H9 (cell line): ENCODE results near the gene ANKDD1B. TPM values are rescaled to one million over a fixed set of nuclear protein-coding genes. Genes with fewer than 3 reads are reported as not detected.

Experiments
- DNase-seq: peaks from one replicate; pipeline ENCODE4 v3.0.0-alpha.2; 2017
- H2AFZ ChIP-seq: one replicate; pipeline ENCODE4 v1.6.1; 2013; ENCODE audit warnings: mild to moderate bottlenecking, low read length, control low read depth, moderate library complexity
- H2AK5ac ChIP-seq: 2 replicates; pipeline ENCODE4 v1.6.1; 2013; ENCODE audit warnings: low read length, control low read depth, mixed read lengths; ENCODE audit not compliant: insufficient read length
- H2BK120ac ChIP-seq: one replicate; pipeline ENCODE4 v1.6.1; 2013; ENCODE audit warnings: low read depth, mild to moderate bottlenecking, low read length, control low read depth, inconsistent platforms; ENCODE audit not compliant: poor library complexity, severe bottlenecking
- H2BK12ac ChIP-seq: 2 replicates; pipeline ENCODE4 v1.6.1; 2013; ENCODE audit warnings: low read length, control low read depth, mixed read lengths, low read depth; ENCODE audit not compliant: insufficient read length
- H2BK15ac ChIP-seq: 2 replicates; pipeline ENCODE4 v1.6.1; 2013; ENCODE audit warnings: low read depth, low read length, control low read depth
- H2BK20ac ChIP-seq: one replicate; pipeline ENCODE4 v1.6.1; 2013; ENCODE audit warnings: low read depth, mild to moderate bottlenecking, low read length, control low read depth, inconsistent platforms; ENCODE audit not compliant: poor library complexity, severe bottlenecking
- H2BK5ac ChIP-seq: 2 replicates; pipeline ENCODE4 v1.6.1; 2013; ENCODE audit warnings: low read length, control low read depth, mixed read lengths; ENCODE audit not compliant: insufficient read length
- H3K14ac ChIP-seq: 2 replicates; pipeline ENCODE4 v1.6.1; 2013; ENCODE audit warnings: low read length, control low read depth; ENCODE audit not compliant: insufficient read depth
- H3K18ac ChIP-seq: 2 replicates; pipeline ENCODE4 v1.6.1; 2013; ENCODE audit warnings: low read depth, mild to moderate bottlenecking, mixed read lengths, low read length, control low read depth; ENCODE audit not compliant: insufficient read length
- H3K23ac ChIP-seq: 2 replicates; pipeline ENCODE4 v1.6.1; 2013; ENCODE audit warnings: low read length, control low read depth, mixed read lengths, low read depth; ENCODE audit not compliant: insufficient read length
- H3K23me2 ChIP-seq: 2 replicates; pipeline ENCODE4 v1.6.1; 2013; ENCODE audit warnings: low read depth, mild to moderate bottlenecking, mixed read lengths, low read length, control low read depth; ENCODE audit not compliant: insufficient read length, poor library complexity, severe bottlenecking
- H3K27ac ChIP-seq: 2 replicates; pipeline ENCODE4 v1.5.1; 2013; ENCODE audit warnings: low read length, control low read depth, mixed read lengths, low read depth; ENCODE audit not compliant: insufficient read length
- H3K27me3 ChIP-seq: 2 replicates; pipeline ENCODE4 v1.6.1; 2013; ENCODE audit warnings: low read length, control low read depth, inconsistent platforms; ENCODE audit not compliant: insufficient read depth
- H3K4ac ChIP-seq: 2 replicates; pipeline ENCODE4 v1.6.1; 2013; ENCODE audit warnings: low read depth, mild to moderate bottlenecking, control low read depth, inconsistent platforms, low read length, moderate library complexity
- H3K4me1 ChIP-seq: 2 replicates; pipeline ENCODE4 v1.6.1; 2013; ENCODE audit warnings: low read length, control low read depth, inconsistent platforms; ENCODE audit not compliant: insufficient read depth
- H3K4me2 ChIP-seq: 2 replicates; pipeline ENCODE4 v1.6.1; 2013; ENCODE audit warnings: low read length, control low read depth, mixed read lengths; ENCODE audit not compliant: insufficient read length, insufficient read depth
- H3K56ac ChIP-seq: 2 replicates; pipeline ENCODE4 v1.6.1; 2013; ENCODE audit warnings: low read depth, mild to moderate bottlenecking, mixed read lengths, low read length, control low read depth; ENCODE audit not compliant: insufficient read length
- H3K79me1 ChIP-seq: 2 replicates; pipeline ENCODE4 v1.6.1; 2013; ENCODE audit warnings: low read depth, mild to moderate bottlenecking, moderate library complexity, low read length, control low read depth, inconsistent platforms; ENCODE audit not compliant: insufficient read depth, poor library complexity, severe bottlenecking
- H3K79me2 ChIP-seq: 2 replicates; pipeline ENCODE4 v1.6.1; 2013; ENCODE audit warnings: low read length, control low read depth, inconsistent platforms; ENCODE audit not compliant: insufficient read depth
- H3K9ac ChIP-seq: 2 replicates; pipeline ENCODE4 v1.6.1; 2013; ENCODE audit warnings: low read length, control low read depth, mixed read lengths; ENCODE audit not compliant: insufficient read length; ENCODE audit errors: extremely low read depth
- H3K9me3 ChIP-seq: one replicate; pipeline ENCODE4 v1.6.1; 2013; ENCODE audit warnings: low read depth, low read length, inconsistent platforms; ENCODE audit not compliant: control insufficient read depth
- H3T11ph ChIP-seq: one replicate; pipeline ENCODE4 v1.6.1; 2013; ENCODE audit warnings: mild to moderate bottlenecking, low read length, control low read depth, inconsistent platforms
- H4K20me1 ChIP-seq: one replicate; pipeline ENCODE4 v1.6.1; 2013; ENCODE audit not compliant: control insufficient read depth, insufficient read length, insufficient read depth
- H4K5ac ChIP-seq: 2 replicates; pipeline ENCODE4 v1.6.1; 2013; ENCODE audit warnings: low read depth, mild to moderate bottlenecking, mixed read lengths, low read length, control low read depth; ENCODE audit not compliant: insufficient read length
- H4K8ac ChIP-seq: replicated peaks from 2 replicates; pipeline ENCODE4 v1.6.1; 2013; ENCODE audit warnings: low read length, control low read depth, mixed read lengths, low read depth; ENCODE audit not compliant: insufficient read length
- H4K91ac ChIP-seq: 2 replicates; pipeline ENCODE4 v1.6.1; 2013; ENCODE audit warnings: low read depth, mild to moderate bottlenecking, moderate library complexity, mixed read lengths, low read length, control low read depth; ENCODE audit not compliant: insufficient read length
- H3K27ac Mint-ChIP-seq, 3 experiments: 2 replicates in 2 of 3; 3 replicates in 1 of 3; pipeline ENCODE4 v1.8.0; 2020 to 2021; ENCODE audit warnings: mixed read lengths in 3 of 3, mild to moderate bottlenecking in 1 of 3, moderate library complexity in 1 of 3
- H3K27me3 Mint-ChIP-seq: 2 replicates; pipeline ENCODE4 v1.8.0; 2021; ENCODE audit warnings: low read depth, mild to moderate bottlenecking, moderate library complexity, mixed read lengths
- H3K36me3 Mint-ChIP-seq, 3 experiments: 2 replicates in 2 of 3; 3 replicates in 1 of 3; pipeline ENCODE4 v1.8.0; 2020 to 2021; ENCODE audit warnings: low read depth in 3 of 3, mixed read lengths in 3 of 3; ENCODE audit not compliant: insufficient read depth in 1 of 3
- H3K4me1 Mint-ChIP-seq, 2 experiments: 2 replicates each; pipeline ENCODE4 v1.8.0; 2020; ENCODE audit warnings: mixed read lengths in 2 of 2
- H3K4me3 Mint-ChIP-seq, 2 experiments: 2 replicates in 1 of 2; 3 replicates in 1 of 2; pipeline ENCODE4 v1.8.0; 2020 to 2021; ENCODE audit warnings: mild to moderate bottlenecking in 2 of 2, mixed read lengths in 2 of 2, moderate library complexity in 1 of 2
- H3K9me3 Mint-ChIP-seq, 2 experiments: 2 replicates in 1 of 2; 3 replicates in 1 of 2; pipeline ENCODE4 v1.8.0; 2020; ENCODE audit warnings: mild to moderate bottlenecking in 2 of 2, mixed read lengths in 2 of 2, moderate library complexity in 1 of 2
- CTCF ChIP-seq: fragments of 200-600 bp; sonication (generic); conservative IDR thresholded peaks from 3 replicates; pipeline ENCODE4 v1.8.0; 2021; ENCODE audit warnings: antibody characterized with exemption, mild to moderate bottlenecking
- WGBS: extraction: QIAGEN DNeasy Blood & Tissue Kit; methylation state at CpG from one replicate; pipeline ENCODE4 v1.1.7; 2013; ENCODE audit warnings: missing lambda C conversion rate, low lambda C conversion rate, mixed read lengths; ENCODE audit not compliant: insufficient read length; ENCODE audit errors: extremely low coverage; 5-methylcytosine and 5-hydroxymethylcytosine counted together
- total RNA-seq: library from RNA; stranded (reverse); gene quantifications from 2 replicates; pipeline ENCODE4 v1.2.1, GENCODE V29; 2021

ANKDD1B gene
- total RNA-seq, 1 experiment from 2014 or later, result 0.33 TPM

- Histone ChIP-seq H2BK12ac (no peak overlapping the region), H4K20me1 (no peaks in the 10 kb centered on the region)
These were observed 53.7 kb downstream of the ANKDD1B start for GRCh38 chr5:75664979-75665378.

More at GRCh38 chr5:75664979-75665378, 53.7 kb downstream of the ANKDD1B start:
- Histone ChIP-seq H2BK5ac (no peak overlapping the region), H2AFZ (no peak overlapping the region), H2BK20ac (no peak overlapping the region), H3K27ac (no peak overlapping the region), H3K23ac (no peak overlapping the region), H4K91ac (no peak overlapping the region), H3K14ac (no peak overlapping the region), H3T11ph (no peak overlapping the region), H3K9me3 (no peaks in the 10 kb centered on the region), H3K79me1 (no peaks in the 10 kb centered on the region), H3K56ac (no peak overlapping the region), H2AK5ac (no peak overlapping the region), H2BK15ac (no peak overlapping the region), H2BK120ac (no peak overlapping the region), H3K4ac (no peak overlapping the region), H3K9ac (no peak overlapping the region), H4K5ac (no peak overlapping the region), H3K4me2 (no peak overlapping the region), H3K79me2 (no peaks in the 10 kb centered on the region), H3K23me2 (no peaks in the 10 kb centered on the region), H4K8ac (no peak overlapping the region), H3K4me1 (no peaks in the 10 kb centered on the region), H3K18ac (no peak overlapping the region), H3K27me3 (no peaks in the 10 kb centered on the region)
- Mint-ChIP-seq H3K4me1 (peaks cover 26% of the 10 kb centered on the region in 2 experiments), H3K36me3 (no peaks in the 10 kb centered on the region), H3K27ac (no peak overlapping the region), H3K27me3 (no peaks in the 10 kb centered on the region), H3K9me3 (no peaks in the 10 kb centered on the region), H3K4me3 (no peak overlapping the region)
- DNase-seq, result no peak
- WGBS, result no CpG with 5 or more reads among the region's 2 CpGs
- no peak for TF ChIP-seq CTCF
